Measurements from ENCODE around the gene C1QTNF3. TPM values are rescaled to one million over a fixed set of nuclear protein-coding genes. Genes with fewer than 3 reads are reported as not detected.

The C1QTNF3 gene
- total RNA-seq, 1 donor from 2014 or later, result 7.7 TPM

DNA sequence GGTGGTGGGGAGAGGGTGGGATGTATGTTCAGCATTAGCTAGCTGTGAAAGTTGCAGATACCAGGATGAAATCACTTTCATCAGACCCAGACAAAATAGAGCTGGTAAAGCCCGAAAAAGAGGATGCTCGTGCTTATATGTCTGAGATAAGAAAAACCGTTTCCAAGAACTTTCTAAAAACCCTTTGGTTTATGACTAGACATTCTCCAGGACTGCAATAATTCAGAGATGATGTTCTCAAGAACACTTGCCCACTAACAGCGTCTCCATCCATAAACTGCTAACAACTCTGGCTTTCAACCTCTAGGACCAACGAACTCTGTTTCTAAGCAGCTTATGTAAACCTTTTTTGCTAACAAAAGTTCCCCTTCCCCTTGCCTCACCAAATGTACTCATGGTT lies 26.8 kb downstream of the C1QTNF3 start:
- TF ChIP-seq, protein P1, sequence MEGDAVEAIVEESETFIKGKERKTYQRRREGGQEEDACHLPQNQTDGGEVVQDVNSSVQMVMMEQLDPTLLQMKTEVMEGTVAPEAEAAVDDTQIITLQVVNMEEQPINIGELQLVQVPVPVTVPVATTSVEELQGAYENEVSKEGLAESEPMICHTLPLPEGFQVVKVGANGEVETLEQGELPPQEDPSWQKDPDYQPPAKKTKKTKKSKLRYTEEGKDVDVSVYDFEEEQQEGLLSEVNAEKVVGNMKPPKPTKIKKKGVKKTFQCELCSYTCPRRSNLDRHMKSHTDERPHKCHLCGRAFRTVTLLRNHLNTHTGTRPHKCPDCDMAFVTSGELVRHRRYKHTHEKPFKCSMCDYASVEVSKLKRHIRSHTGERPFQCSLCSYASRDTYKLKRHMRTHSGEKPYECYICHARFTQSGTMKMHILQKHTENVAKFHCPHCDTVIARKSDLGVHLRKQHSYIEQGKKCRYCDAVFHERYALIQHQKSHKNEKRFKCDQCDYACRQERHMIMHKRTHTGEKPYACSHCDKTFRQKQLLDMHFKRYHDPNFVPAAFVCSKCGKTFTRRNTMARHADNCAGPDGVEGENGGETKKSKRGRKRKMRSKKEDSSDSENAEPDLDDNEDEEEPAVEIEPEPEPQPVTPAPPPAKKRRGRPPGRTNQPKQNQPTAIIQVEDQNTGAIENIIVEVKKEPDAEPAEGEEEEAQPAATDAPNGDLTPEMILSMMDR (IDR thresholded peaks at IDR 0.05), result no peak
- CTCF ChIA-PET, result no interaction called here
- Mint-ChIP-seq H3K4me1 (no peaks in the 10 kb centered on the region), H3K27me3 (no peaks in the 10 kb centered on the region), H3K9me3 (peaks cover 4% of the 10 kb centered on the region), H3K27ac (no peak overlapping the region), H3K36me3 (ENCODE audit: low read depth) (peaks cover 19% of the 10 kb centered on the region), H3K4me3 (no peak overlapping the region)
- intact Hi-C loops (cut with micrococcal nuclease), result no loop called here
- POLR2A ChIA-PET, result no interaction called here
- ATAC-seq (ENCODE audit: low read depth) (no peak), DNase-seq (no peak)

DNA sequence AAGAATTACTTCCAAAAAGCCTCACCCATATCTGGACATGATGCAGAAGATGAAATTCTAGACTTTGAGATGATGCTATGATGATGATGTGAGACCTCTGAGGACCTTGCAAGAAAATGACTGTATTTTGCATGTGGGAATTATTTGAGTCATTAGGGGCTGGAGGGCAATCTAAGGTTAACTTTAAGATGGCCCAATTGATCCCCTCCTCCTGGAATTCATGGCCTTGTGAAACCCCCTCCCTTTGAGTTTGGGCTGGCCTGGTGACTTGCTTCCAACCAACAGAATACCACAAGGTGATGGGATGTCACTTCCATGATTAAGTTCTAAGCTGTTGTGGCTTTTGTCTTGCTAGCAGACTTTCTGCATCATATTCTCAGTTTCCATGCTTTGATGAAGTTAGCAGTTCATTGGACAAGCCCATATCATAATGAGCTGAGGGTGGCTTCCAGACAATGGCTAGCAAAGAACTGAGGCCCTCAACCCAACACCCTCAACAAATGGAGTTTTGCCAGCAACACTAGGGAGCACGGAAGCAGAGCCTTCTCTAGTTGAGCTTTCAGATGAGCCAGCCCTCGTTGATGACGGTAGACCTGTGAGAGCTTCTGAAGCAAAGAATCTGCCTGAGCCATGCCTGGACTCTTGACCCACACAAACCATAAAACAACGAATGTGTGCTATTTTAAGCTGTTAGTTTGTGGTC lies 27.7 kb downstream of the C1QTNF3 start:
- Mint-ChIP-seq H3K27ac (no peak overlapping the region), H3K4me1 (no peaks in the 10 kb centered on the region), H3K9me3 (peaks cover 4% of the 10 kb centered on the region), H3K4me3 (no peak overlapping the region), H3K36me3 (ENCODE audit: low read depth) (peaks cover 9% of the 10 kb centered on the region), H3K27me3 (no peaks in the 10 kb centered on the region)
- intact Hi-C loops (cut with micrococcal nuclease), result no loop called here
- DNase-seq (no peak), ATAC-seq (ENCODE audit: low read depth) (no peak)
- TF ChIP-seq, protein P1 (IDR thresholded peaks at IDR 0.05), result no peak
- ChIA-PET POLR2A (no interaction called here), CTCF (no interaction called here)

DNA sequence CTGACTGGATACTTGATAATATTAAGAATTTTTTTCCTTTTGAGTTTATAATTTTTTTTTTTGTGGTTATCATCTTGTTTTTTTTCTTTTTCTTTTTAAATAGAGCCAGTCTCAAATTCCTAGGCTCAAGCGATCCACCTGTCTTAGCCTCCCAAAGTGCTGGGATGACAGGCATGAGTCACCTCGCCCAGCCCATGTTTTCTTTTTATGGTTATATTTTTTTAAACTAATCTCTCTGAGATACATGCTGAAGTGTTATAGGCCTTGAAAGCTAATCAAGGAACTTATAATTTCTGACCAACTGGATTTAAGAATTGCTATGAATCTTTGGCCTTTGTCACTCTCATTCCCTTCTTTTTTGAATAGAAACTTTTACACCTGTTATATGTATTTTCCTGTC lies 28.4 kb downstream of the C1QTNF3 start:
- intact Hi-C loops (cut with micrococcal nuclease), result no loop called here
- Mint-ChIP-seq H3K4me1 (peaks cover 1% of the 10 kb centered on the region), H3K9me3 (peaks cover 4% of the 10 kb centered on the region)

DNA sequence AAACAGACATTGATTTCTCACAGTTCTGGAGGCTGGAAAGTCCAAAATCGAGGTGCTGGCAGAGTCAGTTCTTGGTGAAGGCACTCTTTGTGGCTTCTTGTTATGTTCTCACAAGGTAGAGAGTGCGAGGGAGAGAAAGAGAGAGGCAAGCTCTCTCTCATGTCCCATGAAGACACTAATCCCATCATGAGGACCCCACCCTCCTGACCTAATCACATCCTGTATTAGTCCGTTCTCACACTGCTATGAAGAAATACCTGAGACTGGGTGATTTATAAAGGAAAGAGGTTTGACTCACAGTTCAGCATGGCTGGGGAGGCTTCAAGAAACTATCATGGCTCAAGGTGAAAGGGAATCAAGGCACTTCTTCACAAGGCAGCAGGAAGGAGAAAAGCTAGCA lies 29.5 kb downstream of the C1QTNF3 start:
- Mint-ChIP-seq H3K36me3 (ENCODE audit: low read depth) (no peaks in the 10 kb centered on the region), H3K27me3 (no peaks in the 10 kb centered on the region), H3K9me3 (peaks cover 4% of the 10 kb centered on the region), H3K27ac (no peak overlapping the region), H3K4me3 (no peak overlapping the region), H3K4me1 (peaks cover 11% of the 10 kb centered on the region)
- TF ChIP-seq, protein P1 (IDR thresholded peaks at IDR 0.05), result no peak
- intact Hi-C loops (cut with micrococcal nuclease), result no loop called here
- ATAC-seq (ENCODE audit: low read depth) (no peak), DNase-seq (no peak)
- ChIA-PET POLR2A (no interaction called here), CTCF (no interaction called here)

More for the DNA sequence above, 28.4 kb downstream of the C1QTNF3 start:
- ATAC-seq (ENCODE audit: low read depth) (no peak), DNase-seq (no peak)
- no peaks in the 10 kb centered on the region for H3K27me3 Mint-ChIP-seq
- TF ChIP-seq, protein P1 (IDR thresholded peaks at IDR 0.05), result no peak
- peaks cover 3% of the 10 kb centered on the region for H3K36me3 Mint-ChIP-seq (ENCODE audit: low read depth)
- CTCF ChIA-PET, result no interaction called here
- H3K4me3 Mint-ChIP-seq, result no peak overlapping the region
- no peak overlapping the region for H3K27ac Mint-ChIP-seq
- POLR2A ChIA-PET, result no interaction called here

DNA sequence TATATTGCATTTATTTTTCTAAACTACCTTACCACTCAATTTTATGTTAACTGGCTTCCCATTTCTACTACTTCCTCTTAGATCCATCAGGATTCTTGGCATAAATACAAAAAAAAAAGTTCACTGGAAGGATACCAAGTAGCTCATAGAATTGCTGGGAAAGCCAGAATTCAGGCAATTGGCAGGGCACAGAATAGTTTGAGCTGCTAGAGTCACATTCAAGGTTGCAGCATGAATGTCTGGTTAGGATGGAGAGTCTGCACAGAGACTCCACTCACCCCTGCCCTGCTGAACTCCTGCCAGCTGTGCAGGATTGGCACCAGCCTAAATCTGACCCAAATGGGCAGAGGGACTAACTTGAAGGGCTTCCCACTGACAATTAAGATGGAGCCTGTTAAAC lies 30.2 kb downstream of the C1QTNF3 start:
- TF ChIP-seq, protein P1 (IDR thresholded peaks at IDR 0.05), result no peak
- CTCF ChIA-PET, result no interaction called here
- no peak for ATAC-seq (ENCODE audit: low read depth)

More for the DNA sequence above, 30.2 kb downstream of the C1QTNF3 start:
- Mint-ChIP-seq H3K4me1 (peaks cover 16% of the 10 kb centered on the region), H3K4me3 (no peak overlapping the region), H3K9me3 (peaks cover 4% of the 10 kb centered on the region), H3K36me3 (ENCODE audit: low read depth) (no peaks in the 10 kb centered on the region), H3K27ac (no peak overlapping the region), H3K27me3 (no peaks in the 10 kb centered on the region)
- intact Hi-C loops (cut with micrococcal nuclease), result no loop called here
- no peak for DNase-seq
- POLR2A ChIA-PET, result interaction anchor here (0.7 kb wide), 1 partner anchor 626 kb away, joined by 6 read pairs; no protein-coding TSS in a partner anchor

Measured in activated B cell treated with CpG ODN at 0.5 μM for 24 hours (primary cell).